Measurements from ENCODE around the gene ZMYND15.

DNA sequence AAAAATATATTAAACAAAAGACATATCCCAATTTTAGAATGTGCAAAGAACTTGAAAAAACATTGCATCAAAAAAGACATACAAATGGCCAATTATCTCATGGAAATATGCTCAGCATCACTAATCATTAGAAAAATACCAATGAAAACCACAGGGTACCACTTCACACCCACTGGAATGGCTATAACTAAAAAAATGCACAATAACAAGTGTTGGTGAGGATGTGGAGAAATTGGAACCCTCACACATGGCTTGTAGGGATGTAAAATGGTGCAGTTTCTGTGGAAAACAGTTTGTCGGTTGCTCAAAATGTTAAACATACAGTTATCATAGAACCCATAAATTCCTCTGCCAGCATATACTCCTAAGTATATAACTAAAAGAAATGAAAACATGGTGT is 55.5 kb downstream of the ZMYND15 start:
- TF ChIP-seq POLR2A (IDR thresholded peaks at IDR 0.05) (no peak), POLR2AphosphoS5 (IDR thresholded peaks at IDR 0.05) (no peak)
- TF ChIP-seq, protein P1, sequence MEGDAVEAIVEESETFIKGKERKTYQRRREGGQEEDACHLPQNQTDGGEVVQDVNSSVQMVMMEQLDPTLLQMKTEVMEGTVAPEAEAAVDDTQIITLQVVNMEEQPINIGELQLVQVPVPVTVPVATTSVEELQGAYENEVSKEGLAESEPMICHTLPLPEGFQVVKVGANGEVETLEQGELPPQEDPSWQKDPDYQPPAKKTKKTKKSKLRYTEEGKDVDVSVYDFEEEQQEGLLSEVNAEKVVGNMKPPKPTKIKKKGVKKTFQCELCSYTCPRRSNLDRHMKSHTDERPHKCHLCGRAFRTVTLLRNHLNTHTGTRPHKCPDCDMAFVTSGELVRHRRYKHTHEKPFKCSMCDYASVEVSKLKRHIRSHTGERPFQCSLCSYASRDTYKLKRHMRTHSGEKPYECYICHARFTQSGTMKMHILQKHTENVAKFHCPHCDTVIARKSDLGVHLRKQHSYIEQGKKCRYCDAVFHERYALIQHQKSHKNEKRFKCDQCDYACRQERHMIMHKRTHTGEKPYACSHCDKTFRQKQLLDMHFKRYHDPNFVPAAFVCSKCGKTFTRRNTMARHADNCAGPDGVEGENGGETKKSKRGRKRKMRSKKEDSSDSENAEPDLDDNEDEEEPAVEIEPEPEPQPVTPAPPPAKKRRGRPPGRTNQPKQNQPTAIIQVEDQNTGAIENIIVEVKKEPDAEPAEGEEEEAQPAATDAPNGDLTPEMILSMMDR (IDR thresholded peaks at IDR 0.05) = no peak
